GM23248 (cell line): ENCODE measurements around the gene PIP5K1B.

Experiments
- EZH2 ChIP-seq: fragments of 200-600 bp; sonication (generic); IDR thresholded peaks from 2 replicates; pipeline ENCODE4 v1.6.1; 2018; ENCODE audit warnings: antibody characterized with exemption, mild to moderate bottlenecking; ENCODE audit not compliant: insufficient read depth, poor library complexity, severe bottlenecking
- EZH2phosphoT487 ChIP-seq: fragments of 200-600 bp; sonication (generic); IDR thresholded peaks from 2 replicates; pipeline ENCODE4 v1.6.1; 2018; ENCODE audit warnings: antibody characterized with exemption, moderate library complexity, mild to moderate bottlenecking, low read depth; ENCODE audit not compliant: insufficient read depth

- TF ChIP-seq EZH2 (no peak), EZH2phosphoT487 (no peak)
Measured at GRCh38 chr9:68715181-68715456, 10.1 kb downstream of the PIP5K1B start.
